GM19397 (cell line): ENCODE data around the gene FREY1.
"Not testable (repeated sequence)": the region's sequence is repeated elsewhere in the genome, so short reads cannot be mapped to it uniquely, and the experiment has no call there.

Source experiments
- ATAC-seq: cut with Tn5 transposase; IDR thresholded peaks from one replicate; pipeline ENCODE4 v1.9.1; 2021; ENCODE audit warnings: mild to moderate bottlenecking, moderate library complexity; ENCODE audit not compliant: unreplicated experiment

Gene FREY1

GRCh38 chr11:45917623-45918330 is 10.7 kb upstream of the FREY1 start, which contains the start of gene PEX16:
Gene PEX16 (minus strand): TSS chr11:45917877. CDS start chr11:45917811, 66 bp downstream.
- peak; percentile 85 for ATAC-seq

- no peak for ATAC-seq
These were observed 10.2 kb upstream of the FREY1 start for GRCh38 chr11:45917286-45917622.

GRCh38 chr11:45915446-45915845 is 8.4 kb upstream of the FREY1 start:
- no peak for ATAC-seq

- no peak for ATAC-seq
These were observed 7.0 kb upstream of the FREY1 start for GRCh38 chr11:45913942-45914635.

GRCh38 chr11:45913514-45913913 is 6.4 kb upstream of the FREY1 start:
- no peak for ATAC-seq

GRCh38 chr11:45910623-45911022 is 3.6 kb upstream of the FREY1 start:
- no peak for ATAC-seq

GRCh38 chr11:45909594-45910475 is 2.8 kb upstream of the FREY1 start:
- ATAC-seq, result no peak

GRCh38 chr11:45907911-45908370 is 870 bp upstream of the FREY1 start:
- no peak for ATAC-seq

- ATAC-seq, result no peak
These were observed 882 bp downstream of the FREY1 start for GRCh38 chr11:45906096-45906682.

GRCh38 chr11:45905576-45905975 is 1.5 kb downstream of the FREY1 start:
- ATAC-seq, result not testable (repeated sequence)

- no peak for ATAC-seq
These were observed 2.0 kb downstream of the FREY1 start for GRCh38 chr11:45905095-45905494.

GRCh38 chr11:45904309-45904915 is 2.7 kb downstream of the FREY1 start:
- no peak for ATAC-seq

GRCh38 chr11:45902452-45903380 is 4.4 kb downstream of the FREY1 start:
- no peak for ATAC-seq

- ATAC-seq, result no peak
These were observed 5.4 kb downstream of the FREY1 start for GRCh38 chr11:45901626-45902025.

GRCh38 chr11:45900916-45901617 is 6.0 kb downstream of the FREY1 start:
- ATAC-seq, result no peak

- not testable (repeated sequence) for ATAC-seq
These were observed 6.8 kb downstream of the FREY1 start for GRCh38 chr11:45900175-45900800.

- peak; percentile 63 for ATAC-seq
These were observed 7.5 kb downstream of the FREY1 start for GRCh38 chr11:45899448-45900174.

- ATAC-seq, result no peak
These were observed 8.0 kb downstream of the FREY1 start for GRCh38 chr11:45899086-45899447.
